GM21717 (cell line): Measurements from ENCODE around the gene SHROOM2.

Experiments used
- ATAC-seq: cut with Tn5 transposase; IDR thresholded peaks from one replicate; pipeline ENCODE4 v1.9.1; 2021; ENCODE audit warnings: mild to moderate bottlenecking, moderate library complexity; ENCODE audit not compliant: unreplicated experiment

SHROOM2 gene

GRCh38 chrX:9890681-9891091 is 104.5 kb downstream of the SHROOM2 start:
- ATAC-seq = no peak

GRCh38 chrX:9895225-9895912 is 109.1 kb downstream of the SHROOM2 start:
- no peak for ATAC-seq

- ATAC-seq = no peak
Measured at GRCh38 chrX:9897761-9898161, 111.5 kb downstream of the SHROOM2 start.

GRCh38 chrX:9899640-9900111 is 113.4 kb downstream of the SHROOM2 start:
- ATAC-seq = no peak

GRCh38 chrX:9902656-9903055 is 116.4 kb downstream of the SHROOM2 start:
- ATAC-seq = no peak

- no peak for ATAC-seq
Measured at GRCh38 chrX:9903146-9903545, 116.9 kb downstream of the SHROOM2 start.

GRCh38 chrX:9905288-9905687 is 119.1 kb downstream of the SHROOM2 start:
- no peak for ATAC-seq

GRCh38 chrX:9905721-9906120 is 119.5 kb downstream of the SHROOM2 start:
- no peak for ATAC-seq

GRCh38 chrX:9906919-9907318 is 120.7 kb downstream of the SHROOM2 start:
- ATAC-seq = no peak

GRCh38 chrX:9907645-9908387 is 121.6 kb downstream of the SHROOM2 start:
- no peak for ATAC-seq

GRCh38 chrX:9909254-9909653 is 123.0 kb downstream of the SHROOM2 start:
- no peak for ATAC-seq

- ATAC-seq = no peak
Measured at GRCh38 chrX:9911487-9911886, 125.3 kb downstream of the SHROOM2 start.

- no peak for ATAC-seq
Measured at GRCh38 chrX:9912351-9913145, 126.3 kb downstream of the SHROOM2 start.

- ATAC-seq = no peak
Measured at GRCh38 chrX:9913146-9913433, 126.9 kb downstream of the SHROOM2 start.

GRCh38 chrX:9917861-9918260 is 131.6 kb downstream of the SHROOM2 start:
- no peak for ATAC-seq

GRCh38 chrX:9919632-9920172 is 133.5 kb downstream of the SHROOM2 start:
- ATAC-seq = no peak

GRCh38 chrX:9921407-9921806 is 135.2 kb downstream of the SHROOM2 start:
- no peak for ATAC-seq

GRCh38 chrX:9923357-9923756 is 137.1 kb downstream of the SHROOM2 start:
- no peak for ATAC-seq

- ATAC-seq = no peak
Measured at GRCh38 chrX:9926002-9926401, 139.8 kb downstream of the SHROOM2 start.

GRCh38 chrX:9927698-9928482 is 141.7 kb downstream of the SHROOM2 start:
- ATAC-seq = no peak

- ATAC-seq = no peak
Measured at GRCh38 chrX:9935436-9935835, 149.2 kb downstream of the SHROOM2 start.
